ENCODE results near the gene LHFPL2. TPM values are rescaled to one million over a fixed set of nuclear protein-coding genes. Genes with fewer than 3 reads are reported as not detected.

Gene LHFPL2
- total RNA-seq, 1 donor from 2014 or later: 32.4 TPM

GRCh38 chr5:78654386-78654785 lies 5.8 kb upstream of the LHFPL2 start:
- FAIRE-seq: no peak
- Histone ChIP-seq H3K36me3 (ENCODE audit: control insufficient read depth, insufficient read depth, low read length) (no peaks in the 10 kb centered on the region), H3K4me3 (ENCODE audit: low read depth, low read length) (no peak overlapping the region), H3K27me3 (ENCODE audit: control insufficient read depth, insufficient read depth, low read length) (no peaks in the 10 kb centered on the region)
- TF ChIP-seq CTCF (IDR thresholded peaks at IDR 0.05; ENCODE audit: insufficient read depth, low read length, severe bottlenecking): no peak
- DNase-seq (ENCODE audit: low read depth): no peak

- FAIRE-seq (no peak), DNase-seq (ENCODE audit: low read depth) (no peak)
- Histone ChIP-seq H3K4me3 (ENCODE audit: low read depth, low read length) (no peak overlapping the region), H3K36me3 (ENCODE audit: control insufficient read depth, insufficient read depth, low read length) (no peaks in the 10 kb centered on the region), H3K27me3 (ENCODE audit: control insufficient read depth, insufficient read depth, low read length) (no peaks in the 10 kb centered on the region)
- TF ChIP-seq CTCF (IDR thresholded peaks at IDR 0.05; ENCODE audit: insufficient read depth, low read length, severe bottlenecking): no peak
Observed at GRCh38 chr5:78653681-78654366, 5.3 kb upstream of the LHFPL2 start.

- Histone ChIP-seq H3K27me3 (ENCODE audit: control insufficient read depth, insufficient read depth, low read length) (no peaks in the 10 kb centered on the region), H3K4me3 (ENCODE audit: low read depth, low read length) (no peak overlapping the region), H3K36me3 (ENCODE audit: control insufficient read depth, insufficient read depth, low read length) (no peaks in the 10 kb centered on the region)
- no peak for DNase-seq (ENCODE audit: low read depth)
- no peak for TF ChIP-seq CTCF (IDR thresholded peaks at IDR 0.05; ENCODE audit: insufficient read depth, low read length, severe bottlenecking)
- FAIRE-seq: no peak
Observed at GRCh38 chr5:78653031-78653430, 4.5 kb upstream of the LHFPL2 start.

GRCh38 chr5:78651468-78651867 lies 2.9 kb upstream of the LHFPL2 start:
- no peaks in the 10 kb centered on the region for H3K36me3 ChIP-seq (ENCODE audit: control insufficient read depth, insufficient read depth, low read length)
- H3K4me3 ChIP-seq (ENCODE audit: low read depth, low read length): no peak overlapping the region
- no peak for FAIRE-seq
- H3K27me3 ChIP-seq (ENCODE audit: control insufficient read depth, insufficient read depth, low read length): no peaks in the 10 kb centered on the region
- no peak for TF ChIP-seq CTCF (IDR thresholded peaks at IDR 0.05; ENCODE audit: insufficient read depth, low read length, severe bottlenecking)
- DNase-seq (ENCODE audit: low read depth): no peak

GRCh38 chr5:78650531-78650930 lies 2.0 kb upstream of the LHFPL2 start:
- FAIRE-seq (no peak), DNase-seq (ENCODE audit: low read depth) (no peak)
- peaks cover 2% of the 10 kb centered on the region for H3K36me3 ChIP-seq (ENCODE audit: control insufficient read depth, insufficient read depth, low read length)
- H3K27me3 ChIP-seq (ENCODE audit: control insufficient read depth, insufficient read depth, low read length): no peaks in the 10 kb centered on the region
- TF ChIP-seq CTCF (IDR thresholded peaks at IDR 0.05; ENCODE audit: insufficient read depth, low read length, severe bottlenecking): no peak
- no peak overlapping the region for H3K4me3 ChIP-seq (ENCODE audit: low read depth, low read length)

Data from bronchial epithelial cell (primary cell).